ENCODE measurements around the gene CDCP1. TPM values are rescaled to one million over a fixed set of nuclear protein-coding genes. Genes with fewer than 3 reads are reported as not detected.

The CDCP1 gene
- total RNA-seq, 1 donor from 2014 or later: 0.25 TPM

GRCh38 chr3:45103753-45104714 is 42.1 kb downstream of the CDCP1 start:
- no peaks in the 10 kb centered on the region for H3K27me3 ChIP-seq (ENCODE audit: low read depth)
- no peak for DNase-seq
- H3K4me1 ChIP-seq: peaks cover 7% of the 10 kb centered on the region
- H3K9me3 ChIP-seq (replicated peaks): no peaks in the 10 kb centered on the region
- intact Hi-C loops (cut with micrococcal nuclease): no loop called here
- no peak for TF ChIP-seq CTCF (IDR thresholded peaks at IDR 0.05; ENCODE audit: borderline replicate concordance)
- no peak overlapping the region for H3K4me3 ChIP-seq
- no peak overlapping the region for H3K27ac ChIP-seq (replicated peaks)
- no peaks in the 10 kb centered on the region for H3K36me3 ChIP-seq

DNA sequence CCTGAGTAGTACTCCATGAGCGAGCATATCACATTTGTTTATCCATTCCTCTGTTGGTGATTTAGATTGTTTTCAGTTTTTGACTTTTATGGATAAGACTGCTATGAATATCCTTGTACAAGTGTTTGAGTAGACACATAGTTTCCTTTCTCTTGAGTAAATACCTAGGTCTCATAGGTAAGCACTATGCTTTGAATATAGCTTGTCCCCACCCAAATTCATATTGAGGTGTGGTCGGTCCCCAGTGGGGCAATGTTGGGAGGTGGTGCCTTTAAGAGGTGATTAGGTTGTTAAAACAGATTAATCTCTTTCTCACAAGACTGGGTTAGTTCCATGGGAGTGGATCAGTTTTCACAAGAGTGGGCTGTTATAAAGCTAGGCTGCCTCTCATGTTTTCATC is 42.8 kb downstream of the CDCP1 start:
- Histone ChIP-seq H3K4me3 (no peak overlapping the region), H3K27ac (replicated peaks) (no peak overlapping the region), H3K27me3 (ENCODE audit: low read depth) (no peaks in the 10 kb centered on the region), H3K9me3 (replicated peaks) (no peaks in the 10 kb centered on the region), H3K4me1 (peaks cover 6% of the 10 kb centered on the region), H3K36me3 (no peaks in the 10 kb centered on the region)
- DNase-seq: no peak
- intact Hi-C loops (cut with micrococcal nuclease): no loop called here
- no peak for TF ChIP-seq CTCF (IDR thresholded peaks at IDR 0.05; ENCODE audit: borderline replicate concordance)

DNA sequence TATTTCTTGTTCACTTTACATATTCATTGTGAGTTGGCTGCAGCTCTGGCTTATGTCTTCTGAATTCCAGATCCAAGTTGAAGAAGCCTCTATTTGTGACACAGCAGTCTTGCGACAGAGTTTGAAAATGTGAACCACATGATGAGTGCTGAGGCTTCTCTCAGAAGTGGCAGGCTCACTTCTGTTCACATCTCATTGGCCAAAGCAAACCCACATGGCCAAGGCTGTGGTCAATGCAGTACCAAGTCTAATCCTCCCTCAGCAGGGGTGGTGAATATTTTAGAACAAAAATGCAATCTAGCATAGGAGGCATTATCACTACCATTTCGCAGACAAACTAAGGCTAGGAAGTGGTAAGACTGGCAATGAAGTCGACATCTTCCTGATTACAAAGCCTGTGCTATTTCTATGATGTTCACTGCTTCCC is 45.2 kb downstream of the CDCP1 start:
- Histone ChIP-seq H3K4me3 (no peak overlapping the region), H3K27me3 (ENCODE audit: low read depth) (no peaks in the 10 kb centered on the region), H3K9me3 (replicated peaks) (no peaks in the 10 kb centered on the region), H3K27ac (replicated peaks) (no peak overlapping the region), H3K36me3 (no peaks in the 10 kb centered on the region), H3K4me1 (no peaks in the 10 kb centered on the region)
- no peak for DNase-seq
- no peak for TF ChIP-seq CTCF (IDR thresholded peaks at IDR 0.05; ENCODE audit: borderline replicate concordance)
- intact Hi-C loops (cut with micrococcal nuclease): no loop called here

GRCh38 chr3:45098310-45098709 is 47.9 kb downstream of the CDCP1 start:
- H3K27ac ChIP-seq (replicated peaks): no peak overlapping the region
- intact Hi-C loops (cut with micrococcal nuclease): no loop called here
- no peaks in the 10 kb centered on the region for H3K9me3 ChIP-seq (replicated peaks)
- H3K27me3 ChIP-seq (ENCODE audit: low read depth): no peaks in the 10 kb centered on the region
- no peaks in the 10 kb centered on the region for H3K36me3 ChIP-seq
- no peak overlapping the region for H3K4me3 ChIP-seq
- TF ChIP-seq CTCF (IDR thresholded peaks at IDR 0.05; ENCODE audit: borderline replicate concordance): no peak
- DNase-seq: no peak
- H3K4me1 ChIP-seq: no peaks in the 10 kb centered on the region

DNA sequence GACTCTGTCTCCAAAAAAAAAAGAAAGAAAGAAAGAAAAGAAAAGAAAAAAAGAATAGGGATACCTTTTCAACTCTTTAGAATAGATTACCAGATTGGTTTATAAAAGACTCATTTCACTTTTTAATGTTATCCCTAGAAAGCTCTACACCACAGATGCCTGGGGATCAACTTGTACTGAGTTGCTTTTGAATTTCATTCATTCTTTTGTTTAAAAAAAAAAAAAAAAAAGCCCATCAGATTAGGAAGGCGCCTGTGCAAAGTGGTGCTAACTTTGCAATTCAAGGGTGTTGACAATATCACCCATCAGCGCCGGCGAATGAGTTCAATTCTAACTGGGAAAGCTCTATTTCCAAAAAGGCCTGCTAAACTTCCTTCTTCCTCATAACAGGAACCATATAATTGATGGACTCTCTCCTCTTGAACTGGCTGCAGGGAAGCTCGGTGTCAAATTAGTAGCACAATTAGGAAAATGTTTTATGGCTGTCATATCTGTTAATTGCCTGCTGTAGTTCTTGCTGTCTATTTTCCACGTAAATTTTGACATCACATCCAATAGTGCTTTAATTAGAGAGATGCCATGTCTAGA is 48.8 kb downstream of the CDCP1 start:
- Histone ChIP-seq H3K4me3 (no peak overlapping the region), H3K9me3 (replicated peaks) (no peaks in the 10 kb centered on the region), H3K27ac (replicated peaks) (no peak overlapping the region), H3K4me1 (no peaks in the 10 kb centered on the region), H3K36me3 (no peaks in the 10 kb centered on the region), H3K27me3 (ENCODE audit: low read depth) (no peaks in the 10 kb centered on the region)
- TF ChIP-seq CTCF (IDR thresholded peaks at IDR 0.05; ENCODE audit: borderline replicate concordance): no peak
- DNase-seq: no peak
- intact Hi-C loops (cut with micrococcal nuclease): no loop called here

Measured in left ventricle myocardium inferior (tissue), 1 donor.